ENCODE data around the gene STBD1.

The STBD1 gene

GRCh38 chr4:76266627-76267026, 39.9 kb upstream of the STBD1 start:
- H3K27me3 Mint-ChIP-seq (ENCODE audit: low read depth), result no peaks in the 10 kb centered on the region
- no peak overlapping the region for H3K27ac Mint-ChIP-seq
- no peaks in the 10 kb centered on the region for H3K36me3 Mint-ChIP-seq (ENCODE audit: low read depth)
- no peaks in the 10 kb centered on the region for H3K9me3 Mint-ChIP-seq
- no peaks in the 10 kb centered on the region for H3K4me1 Mint-ChIP-seq
- no peak overlapping the region for H3K4me3 Mint-ChIP-seq
- no peak for TF ChIP-seq CTCF (IDR thresholded peaks at IDR 0.05; ENCODE audit: unreplicated experiment in 3 of 3)

- no peak overlapping the region for H3K27ac Mint-ChIP-seq
- H3K4me3 Mint-ChIP-seq, result no peak overlapping the region
- TF ChIP-seq CTCF (IDR thresholded peaks at IDR 0.05; ENCODE audit: unreplicated experiment in 3 of 3), result no peak
- no peaks in the 10 kb centered on the region for H3K4me1 Mint-ChIP-seq
- no peaks in the 10 kb centered on the region for H3K9me3 Mint-ChIP-seq
- no peaks in the 10 kb centered on the region for H3K27me3 Mint-ChIP-seq (ENCODE audit: low read depth)
- no peaks in the 10 kb centered on the region for H3K36me3 Mint-ChIP-seq (ENCODE audit: low read depth)
Measured at GRCh38 chr4:76267811-76268210, 38.7 kb upstream of the STBD1 start.

GRCh38 chr4:76270244-76271175, 36.0 kb upstream of the STBD1 start:
- Mint-ChIP-seq H3K27me3 (ENCODE audit: low read depth) (no peaks in the 10 kb centered on the region), H3K9me3 (no peaks in the 10 kb centered on the region), H3K4me1 (no peaks in the 10 kb centered on the region), H3K4me3 (no peak overlapping the region), H3K27ac (no peak overlapping the region), H3K36me3 (ENCODE audit: low read depth) (no peaks in the 10 kb centered on the region)
- TF ChIP-seq CTCF (IDR thresholded peaks at IDR 0.05; ENCODE audit: unreplicated experiment in 3 of 3), result no peak

GRCh38 chr4:76271248-76271647, 35.3 kb upstream of the STBD1 start:
- no peaks in the 10 kb centered on the region for H3K4me1 Mint-ChIP-seq
- H3K9me3 Mint-ChIP-seq, result no peaks in the 10 kb centered on the region
- TF ChIP-seq CTCF (IDR thresholded peaks at IDR 0.05; ENCODE audit: unreplicated experiment in 3 of 3), result no peak
- no peaks in the 10 kb centered on the region for H3K36me3 Mint-ChIP-seq (ENCODE audit: low read depth)
- H3K27ac Mint-ChIP-seq, result no peak overlapping the region
- no peak overlapping the region for H3K4me3 Mint-ChIP-seq
- no peaks in the 10 kb centered on the region for H3K27me3 Mint-ChIP-seq (ENCODE audit: low read depth)

GRCh38 chr4:76272073-76272472, 34.5 kb upstream of the STBD1 start:
- no peaks in the 10 kb centered on the region for H3K36me3 Mint-ChIP-seq (ENCODE audit: low read depth)
- no peaks in the 10 kb centered on the region for H3K9me3 Mint-ChIP-seq
- no peak overlapping the region for H3K4me3 Mint-ChIP-seq
- H3K4me1 Mint-ChIP-seq, result no peaks in the 10 kb centered on the region
- H3K27me3 Mint-ChIP-seq (ENCODE audit: low read depth), result no peaks in the 10 kb centered on the region
- no peak for TF ChIP-seq CTCF (IDR thresholded peaks at IDR 0.05; ENCODE audit: unreplicated experiment in 3 of 3)
- no peak overlapping the region for H3K27ac Mint-ChIP-seq

GRCh38 chr4:76272582-76272981, 34.0 kb upstream of the STBD1 start:
- Mint-ChIP-seq H3K4me1 (no peaks in the 10 kb centered on the region), H3K4me3 (no peak overlapping the region), H3K9me3 (no peaks in the 10 kb centered on the region), H3K27ac (no peak overlapping the region), H3K27me3 (ENCODE audit: low read depth) (no peaks in the 10 kb centered on the region), H3K36me3 (ENCODE audit: low read depth) (no peaks in the 10 kb centered on the region)
- TF ChIP-seq CTCF (IDR thresholded peaks at IDR 0.05; ENCODE audit: unreplicated experiment in 3 of 3), result no peak

All from nephron (organoid).